Activated CD8-positive, alpha-beta memory T cell treated with anti-CD3 and anti-CD28 coated beads for 4 hours (primary cell): ENCODE results near the gene NAT9.

ENCODE experiments used
- DNase-seq, 2 donors: peaks; one replicate each; pipeline ENCODE4 v3.0.0-alpha.2; 2020; ENCODE audit warnings: low read depth in 2 of 2

Gene NAT9

DNA sequence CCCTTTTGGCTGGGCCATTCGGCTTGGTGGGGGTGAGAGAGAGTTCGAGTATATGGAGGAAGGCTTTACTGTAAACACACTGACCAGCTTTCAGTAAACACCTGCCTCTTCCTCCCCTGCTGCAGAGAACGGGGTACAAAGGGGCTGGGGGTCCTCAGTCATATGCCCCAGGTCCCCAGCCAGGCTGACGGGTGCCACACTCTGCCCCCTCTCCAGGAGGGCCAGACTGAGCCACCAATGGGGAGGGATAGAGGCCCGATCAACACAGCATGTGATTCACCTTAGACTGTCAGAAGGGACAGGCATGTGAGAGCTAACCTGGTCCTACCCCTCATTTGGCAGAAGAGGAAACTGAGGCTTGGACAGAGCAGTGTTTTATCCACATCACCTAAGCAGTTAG lies 14.7 kb downstream of the NAT9 start:
- no peak for DNase-seq

GRCh38 chr17:74760404-74761105 lies 15.6 kb downstream of the NAT9 start:
- no peak for DNase-seq

DNA sequence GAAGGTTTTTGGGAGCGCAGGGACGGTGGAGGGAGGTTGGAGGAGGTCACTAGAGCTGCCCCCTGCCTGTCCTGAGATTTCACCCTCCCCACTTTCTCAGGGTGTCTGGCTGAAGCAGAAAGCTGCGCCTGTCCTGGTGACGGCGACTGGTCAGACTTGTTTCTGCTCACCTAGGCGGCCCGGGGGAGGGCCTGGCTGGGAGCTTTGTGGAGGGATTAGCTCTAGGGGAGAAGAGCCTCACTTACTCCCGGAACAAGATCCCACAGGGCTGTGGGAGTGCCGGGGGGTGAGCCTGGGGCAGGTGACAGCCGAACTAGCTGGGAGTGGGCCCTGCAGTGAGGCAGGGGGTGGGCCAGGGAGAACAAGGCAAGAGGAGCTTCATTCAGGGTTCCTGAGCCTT lies 16.2 kb downstream of the NAT9 start:
- DNase-seq = no peak

GRCh38 chr17:74759243-74759801 lies 16.8 kb downstream of the NAT9 start:
- DNase-seq = no peak

DNA sequence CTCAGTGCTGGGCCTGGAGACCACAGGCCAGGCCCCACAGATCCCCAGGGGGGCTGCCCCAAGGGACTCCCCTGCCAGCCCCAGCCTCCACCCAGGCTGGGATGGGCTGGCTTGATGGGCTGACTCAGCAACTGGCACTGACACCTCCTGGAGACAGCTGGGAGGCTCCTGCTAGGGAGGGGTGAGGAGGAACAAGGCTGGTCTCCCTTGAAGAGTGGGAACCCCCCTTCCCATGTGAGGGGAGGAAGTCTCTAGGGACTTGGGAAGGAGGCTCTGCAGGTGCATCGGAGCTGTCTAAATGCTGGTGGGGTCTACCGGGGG lies 17.3 kb downstream of the NAT9 start:
- no peak for DNase-seq

GRCh38 chr17:74757931-74758847 lies 18.0 kb downstream of the NAT9 start:
- no peak for DNase-seq

GRCh38 chr17:74757502-74757901 lies 18.6 kb downstream of the NAT9 start:
- DNase-seq = no peak

- no peak for DNase-seq
Observed at GRCh38 chr17:74756891-74757290, 19.3 kb downstream of the NAT9 start.

GRCh38 chr17:74755533-74755932 lies 20.6 kb downstream of the NAT9 start:
- no peak for DNase-seq

- no peak for DNase-seq
Observed at GRCh38 chr17:74754832-74755231, 21.3 kb downstream of the NAT9 start.

DNA sequence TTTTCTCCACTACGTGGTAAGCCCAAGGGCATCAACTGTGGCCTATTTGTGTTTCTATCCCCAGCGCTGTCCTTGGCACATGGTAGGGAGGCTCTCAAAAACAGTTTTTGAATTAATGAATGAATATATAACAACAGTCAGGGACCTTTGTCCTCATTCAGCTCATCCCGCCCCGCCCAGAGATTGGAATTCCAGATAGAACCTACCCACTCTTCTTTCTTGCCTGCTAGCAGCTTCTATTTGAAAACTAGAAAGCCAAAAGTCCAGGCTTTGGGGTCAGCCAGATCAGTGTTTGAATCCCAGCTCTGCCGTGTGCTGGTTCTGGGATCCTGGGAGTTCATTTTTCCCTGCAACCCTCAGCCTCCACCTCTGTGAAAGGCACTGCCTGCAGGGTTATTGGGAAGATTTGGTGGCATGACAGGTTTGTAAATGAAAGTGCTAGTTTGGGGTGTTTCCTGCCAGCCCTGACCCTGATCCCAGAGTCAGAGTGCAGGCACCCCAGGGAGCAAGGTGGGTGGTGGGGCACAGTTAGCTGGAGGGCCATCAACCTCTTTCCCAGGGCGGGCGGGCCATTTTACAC lies 23.2 kb downstream of the NAT9 start:
- DNase-seq = no peak

GRCh38 chr17:74752415-74752814 lies 23.7 kb downstream of the NAT9 start:
- no peak for DNase-seq

DNA sequence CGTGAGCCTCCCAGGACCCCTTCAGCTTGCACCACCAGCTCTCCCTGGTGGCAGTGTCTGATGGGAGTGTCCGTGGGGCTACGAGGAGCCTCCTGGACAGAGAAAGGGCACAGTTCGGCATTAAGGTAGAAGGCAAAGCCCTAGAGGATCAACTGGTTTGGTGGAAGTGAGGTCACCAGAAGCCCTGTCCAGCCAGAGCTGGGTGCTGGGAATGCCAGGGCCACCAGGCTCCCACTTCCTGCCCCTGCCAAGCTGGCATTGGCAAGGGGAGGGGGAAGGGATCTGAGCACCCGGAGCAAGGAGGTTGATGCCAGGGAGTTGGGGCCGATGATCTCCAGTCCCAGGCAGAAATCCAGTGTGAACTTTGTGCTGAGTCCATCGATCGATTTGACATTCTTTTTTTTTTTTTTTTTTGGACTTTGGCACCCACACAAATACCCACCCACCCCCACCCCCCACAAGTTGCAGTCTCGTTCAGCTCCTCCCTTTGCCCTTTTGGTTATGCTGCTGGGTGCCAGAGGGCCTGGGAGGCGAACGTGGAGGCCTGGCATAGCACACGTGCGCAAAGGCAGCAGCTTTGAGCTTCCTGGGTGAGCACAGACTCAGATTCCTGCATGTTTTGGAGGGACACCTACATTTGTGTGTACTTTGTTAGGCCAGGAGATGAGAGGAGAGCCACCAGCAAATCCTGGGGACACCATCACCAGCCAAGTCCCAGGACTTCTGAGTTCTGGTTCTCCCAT lies 25.6 kb downstream of the NAT9 start:
- DNase-seq = no peak

GRCh38 chr17:74750039-74750326 lies 26.2 kb downstream of the NAT9 start:
- DNase-seq = no peak

DNA sequence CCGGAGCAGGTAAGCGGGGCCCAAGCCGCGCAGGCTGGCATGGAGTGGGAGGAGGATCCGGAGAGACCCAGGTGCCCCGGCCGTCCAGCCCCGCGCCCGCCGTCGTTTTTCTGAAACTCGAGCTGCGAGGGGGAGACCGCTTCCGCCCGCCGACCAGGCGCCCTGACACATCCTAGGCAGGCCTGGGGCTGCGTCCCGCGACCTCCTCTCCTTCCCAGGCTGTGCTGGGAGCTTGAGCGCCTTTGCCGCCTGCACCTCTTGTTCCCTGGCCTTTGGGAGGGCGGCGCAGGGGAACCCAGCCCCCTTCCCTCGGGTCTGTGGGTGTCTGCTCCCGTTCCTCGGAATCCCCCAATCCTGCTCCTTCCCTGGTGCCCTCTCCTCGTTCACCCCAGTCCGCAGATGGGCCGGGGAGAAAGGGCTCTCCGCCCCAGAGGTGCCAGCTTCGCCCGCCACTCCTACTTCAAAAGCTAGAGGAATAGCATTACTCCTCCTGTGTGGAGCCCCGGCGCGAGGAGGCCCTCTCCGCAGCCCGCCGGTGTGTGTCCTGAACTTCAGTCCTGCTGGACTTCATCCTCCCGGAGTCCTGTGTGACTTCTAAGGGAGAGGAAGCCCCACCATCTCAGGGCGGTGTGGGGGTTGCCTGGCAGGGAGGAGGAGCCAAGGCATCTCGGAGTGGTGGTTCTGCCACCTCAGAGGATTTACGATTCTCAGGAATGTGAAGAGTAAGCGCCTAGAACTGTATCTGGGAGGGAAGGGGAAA lies 26.7 kb downstream of the NAT9 start:
- no peak for DNase-seq

DNA sequence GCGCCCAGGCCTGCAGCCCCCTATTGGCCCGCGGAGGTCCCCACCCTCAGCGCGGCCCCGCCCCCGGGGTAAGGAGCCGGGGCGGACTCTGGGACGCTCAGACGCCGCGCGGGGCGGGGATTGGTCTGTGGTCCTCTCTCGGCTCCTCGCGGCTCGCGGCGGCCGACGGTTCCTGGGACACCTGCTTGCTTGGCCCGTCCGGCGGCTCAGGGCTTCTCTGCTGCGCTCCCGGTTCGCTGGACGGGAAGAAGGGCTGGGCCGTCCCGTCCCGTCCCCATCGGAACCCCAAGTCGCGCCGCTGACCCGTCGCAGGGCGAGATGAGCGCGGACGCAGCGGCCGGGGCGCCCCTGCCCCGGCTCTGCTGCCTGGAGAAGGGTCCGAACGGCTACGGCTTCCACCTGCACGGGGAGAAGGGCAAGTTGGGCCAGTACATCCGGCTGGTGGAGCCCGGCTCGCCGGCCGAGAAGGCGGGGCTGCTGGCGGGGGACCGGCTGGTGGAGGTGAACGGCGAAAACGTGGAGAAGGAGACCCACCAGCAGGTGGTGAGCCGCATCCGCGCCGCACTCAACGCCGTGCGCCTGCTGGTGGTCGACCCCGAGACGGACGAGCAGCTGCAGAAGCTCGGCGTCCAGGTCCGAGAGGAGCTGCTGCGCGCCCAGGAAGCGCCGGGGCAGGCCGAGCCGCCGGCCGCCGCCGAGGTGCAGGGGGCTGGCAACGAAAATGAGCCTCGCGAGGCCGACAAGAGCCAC lies 27.4 kb downstream of the NAT9 start, which contains the start of gene NHERF1:
Gene NHERF1, plus strand, starts transcription at position 100 of the 750 bp plus-strand sequence. Its CDS starts 219 bp downstream, at position 319.
- peak; percentile 86 to 88 for DNase-seq

DNA sequence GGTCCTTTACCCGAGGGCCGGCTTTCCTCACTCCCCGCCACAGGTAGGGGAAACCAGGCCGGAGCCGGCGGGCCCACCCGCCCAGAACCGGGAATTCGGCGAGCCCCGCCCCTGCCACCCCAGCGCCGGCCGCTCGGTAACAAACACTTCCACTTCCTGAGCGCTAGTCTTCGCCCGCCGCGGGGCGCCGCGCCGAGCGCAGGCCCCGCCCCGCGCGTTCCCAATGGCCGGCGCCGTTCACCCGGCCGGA lies 27.9 kb downstream of the NAT9 start:
- no peak for DNase-seq

DNA sequence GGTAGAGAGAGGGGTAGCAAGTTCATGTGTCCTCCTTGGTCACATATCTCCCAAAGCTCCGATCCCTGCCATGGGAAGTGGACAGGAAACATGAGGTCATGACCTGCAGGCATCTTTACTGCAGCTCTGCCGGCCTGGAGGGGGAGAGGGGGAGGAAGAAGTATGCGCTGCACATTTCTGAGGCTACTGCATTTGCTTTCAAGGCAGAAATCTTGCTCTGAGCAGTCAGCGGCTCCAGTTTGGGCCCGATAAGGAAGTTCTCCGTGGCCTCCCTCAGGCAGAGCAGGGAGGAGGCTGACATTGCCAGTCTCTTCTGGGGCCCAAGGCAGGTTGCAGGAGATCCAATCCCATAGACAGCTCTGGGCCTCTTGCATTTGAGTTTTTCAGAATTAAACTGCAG lies 29.2 kb downstream of the NAT9 start:
- no peak for DNase-seq

GRCh38 chr17:74746376-74746775 lies 29.8 kb downstream of the NAT9 start:
- no peak for DNase-seq

GRCh38 chr17:74745548-74746177 lies 30.5 kb downstream of the NAT9 start:
- DNase-seq = no peak
